ENCODE measurements around the gene COA4.
"Not testable (repeated sequence)": the region's sequence is repeated elsewhere in the genome, so short reads cannot be mapped to it uniquely, and the experiment has no call there.

The COA4 gene

DNA sequence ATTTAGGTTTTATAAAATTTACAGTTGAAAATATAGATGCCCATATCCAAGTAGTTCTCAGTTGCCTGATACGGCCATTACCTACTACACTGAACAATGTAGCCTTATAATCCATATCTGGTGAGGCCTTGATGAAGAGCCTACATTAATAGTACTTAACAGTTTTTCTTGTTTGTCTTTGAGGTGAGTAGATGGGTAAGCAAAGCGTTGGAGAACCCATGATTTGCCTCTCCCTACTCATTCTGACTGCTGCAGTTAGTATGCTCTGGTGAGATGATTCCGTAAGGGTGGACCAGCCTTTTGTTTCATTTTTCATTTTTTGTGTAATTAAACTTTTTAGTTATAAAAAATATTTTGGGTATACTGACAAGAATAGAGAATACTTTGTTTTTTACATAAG, 11.6 kb upstream of the COA4 start:
- H3K9ac ChIP-seq (ENCODE audit: low read length): no peak overlapping the region
- TF ChIP-seq EZH2phosphoT487 (IDR thresholded peaks at IDR 0.05; ENCODE audit: low read depth): no peak
- TF ChIP-seq, protein P1, sequence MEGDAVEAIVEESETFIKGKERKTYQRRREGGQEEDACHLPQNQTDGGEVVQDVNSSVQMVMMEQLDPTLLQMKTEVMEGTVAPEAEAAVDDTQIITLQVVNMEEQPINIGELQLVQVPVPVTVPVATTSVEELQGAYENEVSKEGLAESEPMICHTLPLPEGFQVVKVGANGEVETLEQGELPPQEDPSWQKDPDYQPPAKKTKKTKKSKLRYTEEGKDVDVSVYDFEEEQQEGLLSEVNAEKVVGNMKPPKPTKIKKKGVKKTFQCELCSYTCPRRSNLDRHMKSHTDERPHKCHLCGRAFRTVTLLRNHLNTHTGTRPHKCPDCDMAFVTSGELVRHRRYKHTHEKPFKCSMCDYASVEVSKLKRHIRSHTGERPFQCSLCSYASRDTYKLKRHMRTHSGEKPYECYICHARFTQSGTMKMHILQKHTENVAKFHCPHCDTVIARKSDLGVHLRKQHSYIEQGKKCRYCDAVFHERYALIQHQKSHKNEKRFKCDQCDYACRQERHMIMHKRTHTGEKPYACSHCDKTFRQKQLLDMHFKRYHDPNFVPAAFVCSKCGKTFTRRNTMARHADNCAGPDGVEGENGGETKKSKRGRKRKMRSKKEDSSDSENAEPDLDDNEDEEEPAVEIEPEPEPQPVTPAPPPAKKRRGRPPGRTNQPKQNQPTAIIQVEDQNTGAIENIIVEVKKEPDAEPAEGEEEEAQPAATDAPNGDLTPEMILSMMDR (IDR thresholded peaks at IDR 0.05; ENCODE audit: low read depth, low read length): no peak
- no peaks in the 10 kb centered on the region for H4K20me1 ChIP-seq (ENCODE audit: insufficient read depth, low read length)
- H3K9me3 ChIP-seq (ENCODE audit: insufficient read depth, low read length): no peaks in the 10 kb centered on the region
- H3K27ac ChIP-seq (ENCODE audit: low read length): no peak overlapping the region
- no peaks in the 10 kb centered on the region for H3K79me2 ChIP-seq (ENCODE audit: low read length)
- no peaks in the 10 kb centered on the region for H3K4me1 ChIP-seq (ENCODE audit: low read length)
- no peak overlapping the region for H2AFZ ChIP-seq (ENCODE audit: low read depth, low read length)
- H3K4me3 ChIP-seq (ENCODE audit: low read length): no peak overlapping the region
- H3K27me3 ChIP-seq (ENCODE audit: low read depth, low read length): no peaks in the 10 kb centered on the region
- H3K4me2 ChIP-seq (ENCODE audit: low read length): no peak overlapping the region
- H3K36me3 ChIP-seq (replicated peaks; ENCODE audit: low read depth, low read length): peaks cover 12% of the 10 kb centered on the region

DNA sequence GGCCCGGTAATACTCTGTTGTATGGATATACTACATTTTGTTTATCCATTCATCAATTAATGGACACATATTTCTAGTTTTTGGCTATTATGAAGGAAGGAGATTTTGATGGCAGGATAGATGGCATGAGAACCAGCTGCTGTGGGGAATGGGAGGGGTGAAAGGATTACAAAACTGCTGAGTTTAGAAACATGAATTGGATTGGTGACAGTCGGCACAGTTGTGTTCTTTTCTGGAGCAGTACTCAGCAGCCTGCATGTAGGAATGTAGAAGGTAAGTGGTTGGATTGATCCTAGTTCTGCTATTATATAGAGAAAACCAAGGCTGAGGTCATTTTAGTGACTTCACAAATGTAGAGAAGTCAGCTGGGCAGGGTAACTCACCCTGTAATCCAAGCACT, 7.2 kb upstream of the COA4 start:
- H4K20me1 ChIP-seq (ENCODE audit: insufficient read depth, low read length): no peaks in the 10 kb centered on the region
- no peak overlapping the region for H2AFZ ChIP-seq (ENCODE audit: low read depth, low read length)
- no peak overlapping the region for H3K4me3 ChIP-seq (ENCODE audit: low read length)
- no peaks in the 10 kb centered on the region for H3K79me2 ChIP-seq (ENCODE audit: low read length)
- no peak overlapping the region for H3K9ac ChIP-seq (ENCODE audit: low read length)
- no peaks in the 10 kb centered on the region for H3K9me3 ChIP-seq (ENCODE audit: insufficient read depth, low read length)
- peaks cover under 1% of the 10 kb centered on the region for H3K36me3 ChIP-seq (replicated peaks; ENCODE audit: low read depth, low read length)
- no peak overlapping the region for H3K4me2 ChIP-seq (ENCODE audit: low read length)
- H3K4me1 ChIP-seq (ENCODE audit: low read length): no peaks in the 10 kb centered on the region
- no peaks in the 10 kb centered on the region for H3K27me3 ChIP-seq (ENCODE audit: low read depth, low read length)
- TF ChIP-seq EZH2phosphoT487 (IDR thresholded peaks at IDR 0.05; ENCODE audit: low read depth): no peak
- TF ChIP-seq, protein P1 (IDR thresholded peaks at IDR 0.05; ENCODE audit: low read depth, low read length): no peak
- H3K27ac ChIP-seq (ENCODE audit: low read length): no peak overlapping the region

DNA sequence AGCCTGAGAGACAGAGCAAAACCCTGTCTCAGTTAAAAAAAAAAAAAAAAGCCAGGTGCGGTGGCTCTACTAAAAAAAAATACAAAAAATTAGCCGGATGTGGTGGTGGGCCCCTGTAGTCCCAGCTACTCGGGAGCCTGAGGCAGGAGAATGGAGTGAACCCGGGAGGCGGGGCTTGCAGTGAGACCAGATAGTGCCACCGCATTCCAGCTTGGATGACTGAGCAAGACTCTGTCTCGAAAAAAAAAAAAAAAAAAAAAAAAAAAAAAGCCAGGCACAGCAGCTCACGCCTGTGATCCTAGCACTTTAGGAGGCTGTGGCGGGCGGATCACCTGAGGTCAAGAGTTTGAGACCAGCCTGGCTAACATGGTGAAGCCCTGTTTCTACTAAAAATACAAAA, 3.8 kb upstream of the COA4 start:
- H3K4me1 ChIP-seq (ENCODE audit: low read length); H3K36me3 ChIP-seq (replicated peaks; ENCODE audit: low read depth, low read length); H3K27me3 ChIP-seq (ENCODE audit: low read depth, low read length); H4K20me1 ChIP-seq (ENCODE audit: insufficient read depth, low read length); H3K9me3 ChIP-seq (ENCODE audit: insufficient read depth, low read length); H3K4me2 ChIP-seq (ENCODE audit: low read length); H2AFZ ChIP-seq (ENCODE audit: low read depth, low read length); H3K27ac ChIP-seq (ENCODE audit: low read length); H3K9ac ChIP-seq (ENCODE audit: low read length); H3K4me3 ChIP-seq (ENCODE audit: low read length): not testable (repeated sequence)
- peaks cover 23% of the 10 kb centered on the region for H3K79me2 ChIP-seq (ENCODE audit: low read length)

DNA sequence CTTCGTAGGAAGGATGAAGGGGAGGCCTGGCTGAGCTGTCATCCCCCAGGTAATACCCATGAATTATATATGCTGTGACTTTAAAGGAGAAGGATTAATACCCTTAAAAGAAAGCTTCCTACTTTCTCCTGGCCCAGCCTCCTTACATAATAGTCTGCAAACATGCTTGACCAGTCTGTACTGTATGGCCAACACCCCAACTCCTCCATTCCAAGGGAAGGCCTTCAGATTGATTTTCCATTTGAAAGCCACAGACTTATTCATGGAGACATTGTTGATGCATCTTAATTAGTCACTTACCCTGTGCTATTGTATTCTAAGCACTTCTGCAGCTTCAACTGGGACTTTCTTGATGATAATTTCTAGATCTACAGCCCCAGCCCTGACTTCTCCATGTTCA, 2.1 kb upstream of the COA4 start:
- H3K4me1 ChIP-seq (ENCODE audit: low read length): peaks cover 10% of the 10 kb centered on the region
- H3K27ac ChIP-seq (ENCODE audit: low read length): no peak overlapping the region
- no peak overlapping the region for H3K9ac ChIP-seq (ENCODE audit: low read length)
- H3K36me3 ChIP-seq (replicated peaks; ENCODE audit: low read depth, low read length): peaks cover 13% of the 10 kb centered on the region
- no peak overlapping the region for H3K4me3 ChIP-seq (ENCODE audit: low read length)
- peaks cover 40% of the 10 kb centered on the region for H3K79me2 ChIP-seq (ENCODE audit: low read length)
- no peaks in the 10 kb centered on the region for H3K9me3 ChIP-seq (ENCODE audit: insufficient read depth, low read length)
- H4K20me1 ChIP-seq (ENCODE audit: insufficient read depth, low read length): no peaks in the 10 kb centered on the region
- no peaks in the 10 kb centered on the region for H3K27me3 ChIP-seq (ENCODE audit: low read depth, low read length)
- no peak overlapping the region for H2AFZ ChIP-seq (ENCODE audit: low read depth, low read length)
- no peak overlapping the region for H3K4me2 ChIP-seq (ENCODE audit: low read length)
- no peak for TF ChIP-seq EZH2phosphoT487 (IDR thresholded peaks at IDR 0.05; ENCODE audit: low read depth)
- TF ChIP-seq, protein P1 (IDR thresholded peaks at IDR 0.05; ENCODE audit: low read depth, low read length): no peak

DNA sequence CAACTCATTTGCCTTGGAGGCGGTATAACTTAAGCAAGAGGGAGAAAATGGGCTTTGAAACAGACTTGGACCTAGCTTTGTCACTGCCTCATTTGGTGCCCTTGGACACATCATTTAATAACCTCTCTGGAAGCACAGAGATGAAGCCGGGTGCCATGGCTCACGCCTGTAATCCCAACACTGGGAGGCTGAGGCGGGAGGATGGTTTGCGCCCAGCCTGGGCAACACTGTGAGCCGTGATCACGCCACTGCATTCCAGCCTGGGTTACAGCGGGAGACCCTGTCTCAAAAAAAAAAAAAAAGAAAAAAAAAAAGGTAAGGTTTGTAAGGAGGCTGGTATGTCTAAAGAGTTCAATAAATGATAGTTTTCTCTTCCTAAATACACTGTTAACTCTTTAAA, 806 bp downstream of the COA4 start:
- peaks cover 32% of the 10 kb centered on the region for H3K36me3 ChIP-seq (replicated peaks; ENCODE audit: low read depth, low read length)
- peak overlapping the region; percentile 84 for H3K27ac ChIP-seq (ENCODE audit: low read length)
- no peaks in the 10 kb centered on the region for H3K9me3 ChIP-seq (ENCODE audit: insufficient read depth, low read length)
- no peaks in the 10 kb centered on the region for H4K20me1 ChIP-seq (ENCODE audit: insufficient read depth, low read length)
- H3K79me2 ChIP-seq (ENCODE audit: low read length): peaks cover 48% of the 10 kb centered on the region
- H2AFZ ChIP-seq (ENCODE audit: low read depth, low read length): 0 out of 2 replicates have a peak overlapping the region, but pooled peaks have one; percentile 78
- no peaks in the 10 kb centered on the region for H3K27me3 ChIP-seq (ENCODE audit: low read depth, low read length)
- TF ChIP-seq, protein P1 (IDR thresholded peaks at IDR 0.05; ENCODE audit: low read depth, low read length): no peak
- no peak for TF ChIP-seq EZH2phosphoT487 (IDR thresholded peaks at IDR 0.05; ENCODE audit: low read depth)
- peaks cover 10% of the 10 kb centered on the region for H3K4me1 ChIP-seq (ENCODE audit: low read length)
- peak overlapping the region; percentile 98 for H3K4me2 ChIP-seq (ENCODE audit: low read length)
- peak overlapping the region; percentile 94 for H3K9ac ChIP-seq (ENCODE audit: low read length)
- peak overlapping the region; percentile 92 for H3K4me3 ChIP-seq (ENCODE audit: low read length)

Measured in OCI-LY3 (cell line).